SJSA1 (cell line): ENCODE measurements around the gene TNRC6B. TPM values are rescaled to one million over a fixed set of nuclear protein-coding genes. Genes with fewer than 3 reads are reported as not detected.
"Not testable (repeated sequence)": the region's sequence is repeated elsewhere in the genome, so short reads cannot be mapped to it uniquely, and the experiment has no call there.

Experiments
- DNase-seq, 2 experiments: peaks; one replicate each; pipeline ENCODE4 v3.0.0-alpha.2; 2015 to 2020; ENCODE audit warnings: low spot score in 2 of 2, low read depth in 1 of 2
- H3K27ac ChIP-seq: fragments of 250-450 bp; sonication (Bioruptor Pico); 2 replicates; pipeline ENCODE4 v1.5.1; 2020; ENCODE audit warnings: mild to moderate bottlenecking, moderate library complexity
- H3K27me3 ChIP-seq: fragments of 250-450 bp; sonication (Bioruptor Pico); replicated peaks from 2 replicates; pipeline ENCODE4 v1.5.1; 2020; ENCODE audit warnings: mild to moderate bottlenecking, moderate library complexity
- H3K36me3 ChIP-seq: fragments of 250-450 bp; sonication (Bioruptor Pico); 2 replicates; pipeline ENCODE4 v1.5.1; 2020; ENCODE audit warnings: mild to moderate bottlenecking
- H3K4me1 ChIP-seq: fragments of 250-450 bp; sonication (Bioruptor Pico); replicated peaks from 2 replicates; pipeline ENCODE4 v1.6.1; 2021; ENCODE audit warnings: mild to moderate bottlenecking
- H3K4me3 ChIP-seq: fragments of 250-450 bp; sonication (Bioruptor Pico); 2 replicates; pipeline ENCODE4 v1.5.1; 2020; ENCODE audit warnings: mild to moderate bottlenecking
- H3K9me3 ChIP-seq: fragments of 250-450 bp; sonication (Bioruptor Pico); replicated peaks from 2 replicates; pipeline ENCODE4 v1.5.1; 2020; ENCODE audit warnings: mild to moderate bottlenecking
- total RNA-seq: library from RNA; depleted of rRNA; stranded (reverse); fragments of >200 nt; shearing (Covaris generic); gene quantifications from 2 replicates; pipeline ENCODE4 v1.2.3, GENCODE V29; 2014

TNRC6B gene
- total RNA-seq, 1 experiment from 2014 or later: 16.6 TPM

DNA sequence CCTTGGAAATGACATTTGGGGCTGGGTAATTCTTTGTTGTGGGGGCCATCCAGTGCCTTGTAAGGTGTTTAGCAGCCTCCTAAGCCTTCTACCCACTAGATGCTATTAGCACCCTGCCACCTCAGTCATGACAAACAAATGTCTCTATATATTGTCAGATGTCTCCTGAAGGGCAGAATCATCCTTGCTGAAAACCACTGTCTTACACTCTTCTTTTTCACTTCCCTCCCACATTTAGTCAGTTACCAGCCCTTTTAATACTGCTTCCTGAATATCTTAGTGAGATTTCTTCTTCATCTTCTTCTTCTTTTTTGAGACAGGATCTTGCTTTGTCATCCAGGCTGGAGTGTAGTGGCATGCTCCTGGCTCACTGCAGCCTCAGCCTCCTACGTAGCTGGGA lies 33.1 kb downstream of the TNRC6B start:
- H3K27ac ChIP-seq: no peak overlapping the region
- no peaks in the 10 kb centered on the region; the same call in 1 of the 2 replicates for H3K36me3 ChIP-seq
- DNase-seq: no peak
- H3K9me3 ChIP-seq: no peaks in the 10 kb centered on the region
- no peak overlapping the region for H3K4me3 ChIP-seq
- no peaks in the 10 kb centered on the region for H3K4me1 ChIP-seq
- no peaks in the 10 kb centered on the region for H3K27me3 ChIP-seq

DNA sequence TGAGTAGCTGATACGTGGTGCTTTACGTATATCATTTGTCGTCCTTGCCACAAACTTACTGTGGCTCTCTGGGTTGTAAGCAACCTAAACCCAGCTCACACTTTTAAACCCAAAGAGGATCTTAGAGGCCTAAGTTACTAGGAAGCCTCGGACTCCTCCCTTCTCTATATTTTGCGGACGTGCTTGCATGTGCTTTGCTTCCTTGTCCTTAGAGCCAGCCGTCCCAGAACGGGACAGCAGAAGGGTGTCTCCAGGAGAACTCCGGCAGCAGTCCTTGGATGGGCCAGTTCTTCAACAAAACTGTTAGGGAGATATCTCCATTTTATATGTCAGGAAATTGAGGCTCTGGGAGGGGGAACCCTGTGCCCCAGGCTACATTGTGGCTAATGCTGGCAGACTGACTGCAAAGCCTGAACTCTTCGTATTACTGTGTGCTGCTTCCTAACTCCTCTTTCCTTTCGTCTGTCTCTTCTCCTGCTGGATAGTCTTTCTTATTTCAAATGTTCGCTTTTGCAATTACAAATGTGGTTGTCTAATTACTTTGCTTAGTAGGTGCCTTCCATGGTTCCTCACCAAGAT lies 33.8 kb downstream of the TNRC6B start:
- Histone ChIP-seq H3K4me1 (no peaks in the 10 kb centered on the region), H3K36me3 (no peaks in the 10 kb centered on the region; the same call in 1 of the 2 replicates), H3K27me3 (no peaks in the 10 kb centered on the region), H3K4me3 (no peak overlapping the region), H3K27ac (no peak overlapping the region), H3K9me3 (no peaks in the 10 kb centered on the region)
- no peak for DNase-seq

DNA sequence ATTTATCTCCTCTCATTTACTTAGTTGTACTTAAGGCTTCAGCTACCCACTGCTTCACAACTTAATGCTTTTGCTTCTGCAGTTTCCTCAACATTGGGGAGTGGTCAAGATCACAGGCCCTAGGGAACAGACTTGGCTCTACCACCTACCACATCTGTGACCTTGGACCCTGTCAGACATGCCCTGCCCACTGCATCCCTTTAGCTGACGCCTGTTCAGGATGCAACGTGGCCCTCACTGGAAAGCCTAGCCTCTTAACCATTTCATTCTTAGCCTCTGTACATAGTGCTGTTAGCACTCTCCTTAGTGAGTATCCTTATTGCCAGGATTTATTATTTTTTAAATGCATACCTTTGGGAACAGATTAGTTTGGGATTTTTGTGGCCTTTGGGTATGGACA lies 34.4 kb downstream of the TNRC6B start:
- no peaks in the 10 kb centered on the region; the same call in 1 of the 2 replicates for H3K36me3 ChIP-seq
- DNase-seq: no peak

GRCh38 chr22:40213478-40213877 lies 35.8 kb downstream of the TNRC6B start:
- no peak for DNase-seq
- no peaks in the 10 kb centered on the region for H3K4me1 ChIP-seq
- H3K9me3 ChIP-seq: no peaks in the 10 kb centered on the region
- no peaks in the 10 kb centered on the region for H3K27me3 ChIP-seq
- H3K27ac ChIP-seq: no peak overlapping the region
- no peak overlapping the region for H3K4me3 ChIP-seq
- H3K36me3 ChIP-seq: no peaks in the 10 kb centered on the region; the same call in 1 of the 2 replicates

More for the DNA sequence above, 34.4 kb downstream of the TNRC6B start:
- Histone ChIP-seq H3K27me3 (no peaks in the 10 kb centered on the region), H3K4me1 (no peaks in the 10 kb centered on the region), H3K9me3 (no peaks in the 10 kb centered on the region), H3K27ac (no peak overlapping the region), H3K4me3 (no peak overlapping the region)

DNA sequence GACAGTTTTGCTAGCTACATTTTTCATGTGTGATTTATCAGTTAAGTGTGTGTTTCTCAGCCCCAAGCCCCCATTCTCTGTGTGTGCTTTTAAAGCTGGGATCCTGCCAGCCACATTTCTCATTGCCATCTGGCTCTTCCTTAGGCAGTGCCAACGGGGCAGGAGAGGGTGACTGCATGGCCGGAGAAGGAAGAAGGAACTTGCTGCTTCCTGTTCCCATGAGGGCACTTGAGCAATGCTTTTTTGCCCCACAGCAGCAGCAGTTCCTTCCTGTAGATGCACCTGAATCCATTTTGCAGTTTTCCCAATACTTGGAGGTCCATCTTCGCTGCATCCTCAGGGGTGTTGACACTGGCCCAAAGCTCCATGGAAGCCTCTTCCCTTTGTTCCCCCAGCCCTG lies 37.5 kb downstream of the TNRC6B start:
- no peak overlapping the region for H3K4me3 ChIP-seq
- no peaks in the 10 kb centered on the region; the same call in 1 of the 2 replicates for H3K36me3 ChIP-seq
- H3K9me3 ChIP-seq: no peaks in the 10 kb centered on the region
- DNase-seq: peak in 1 of 2 experiments; percentile 15
- no peaks in the 10 kb centered on the region for H3K27me3 ChIP-seq
- H3K27ac ChIP-seq: no peak overlapping the region
- peaks cover 6% of the 10 kb centered on the region for H3K4me1 ChIP-seq

- Histone ChIP-seq H3K4me1 (peaks cover 15% of the 10 kb centered on the region), H3K27ac (no peak overlapping the region), H3K27me3 (no peaks in the 10 kb centered on the region), H3K4me3 (no peak overlapping the region), H3K36me3 (no peaks in the 10 kb centered on the region; the same call in 1 of the 2 replicates), H3K9me3 (no peaks in the 10 kb centered on the region)
- no peak for DNase-seq
Measured at GRCh38 chr22:40216041-40216756, 38.5 kb downstream of the TNRC6B start.

DNA sequence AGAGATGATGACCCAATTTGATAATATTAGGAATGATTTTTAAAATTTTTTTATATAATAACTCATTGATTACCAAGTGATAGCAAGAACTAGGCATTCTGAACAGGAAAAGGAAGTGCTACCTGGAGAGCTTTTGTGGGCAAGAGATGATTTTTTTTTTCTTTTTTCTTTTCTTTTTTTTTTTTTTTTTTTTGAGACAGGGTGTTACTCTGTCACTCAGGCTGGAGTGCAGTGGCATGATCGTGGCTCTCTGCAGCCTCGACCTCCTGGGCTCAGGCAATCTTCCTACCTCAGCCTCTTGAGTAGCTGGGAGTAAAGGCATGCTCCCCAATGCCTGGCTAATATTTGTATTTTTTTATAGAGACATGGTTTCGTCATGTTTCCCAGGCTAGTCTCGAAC lies 40.4 kb downstream of the TNRC6B start:
- Histone ChIP-seq H3K27me3 (no peaks in the 10 kb centered on the region), H3K27ac (no peak overlapping the region), H3K4me1 (peaks cover 18% of the 10 kb centered on the region), H3K9me3 (no peaks in the 10 kb centered on the region), H3K4me3 (no peak overlapping the region), H3K36me3 (no peaks in the 10 kb centered on the region; the same call in 1 of the 2 replicates)
- DNase-seq: no peak

DNA sequence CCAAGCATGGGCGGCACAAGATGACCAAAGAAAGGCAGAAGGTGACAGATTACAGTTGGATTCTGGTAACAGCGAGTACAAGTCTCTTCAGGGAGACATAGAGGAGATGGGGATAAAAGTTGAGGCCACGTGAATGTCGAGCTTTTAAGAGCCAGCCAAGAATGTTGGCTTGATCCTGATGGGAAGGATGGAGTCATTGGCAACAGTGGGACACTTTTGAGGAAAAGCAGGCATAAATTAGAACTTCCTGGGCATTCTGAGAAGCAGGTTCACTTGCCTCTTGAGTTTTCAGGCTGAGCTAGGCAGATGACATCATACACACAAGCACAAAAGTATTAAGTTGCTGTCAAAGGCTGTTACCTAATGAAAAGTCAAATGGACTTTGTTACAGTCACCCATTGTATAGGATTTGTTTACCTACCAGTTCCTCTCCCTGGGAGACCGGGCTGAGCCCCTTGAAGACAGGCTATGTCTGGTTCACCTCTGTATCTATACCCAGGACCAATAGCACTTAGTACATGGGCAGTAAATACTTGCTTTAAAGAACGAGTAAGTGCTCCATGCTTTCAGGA lies 41.1 kb downstream of the TNRC6B start:
- no peak for DNase-seq
- Histone ChIP-seq H3K27me3 (no peaks in the 10 kb centered on the region), H3K9me3 (no peaks in the 10 kb centered on the region), H3K27ac (no peak overlapping the region), H3K36me3 (no peaks in the 10 kb centered on the region; the same call in 1 of the 2 replicates), H3K4me1 (peaks cover 18% of the 10 kb centered on the region), H3K4me3 (no peak overlapping the region)

- Histone ChIP-seq H3K27me3 (no peaks in the 10 kb centered on the region), H3K9me3 (no peaks in the 10 kb centered on the region), H3K27ac (peak overlapping the region; percentile 45), H3K4me1 (peaks cover 18% of the 10 kb centered on the region), H3K4me3 (no peak overlapping the region), H3K36me3 (no peaks in the 10 kb centered on the region; the same call in 1 of the 2 replicates)
- DNase-seq: peak; percentile 59 to 61
Measured at GRCh38 chr22:40220316-40221054, 42.8 kb downstream of the TNRC6B start.

DNA sequence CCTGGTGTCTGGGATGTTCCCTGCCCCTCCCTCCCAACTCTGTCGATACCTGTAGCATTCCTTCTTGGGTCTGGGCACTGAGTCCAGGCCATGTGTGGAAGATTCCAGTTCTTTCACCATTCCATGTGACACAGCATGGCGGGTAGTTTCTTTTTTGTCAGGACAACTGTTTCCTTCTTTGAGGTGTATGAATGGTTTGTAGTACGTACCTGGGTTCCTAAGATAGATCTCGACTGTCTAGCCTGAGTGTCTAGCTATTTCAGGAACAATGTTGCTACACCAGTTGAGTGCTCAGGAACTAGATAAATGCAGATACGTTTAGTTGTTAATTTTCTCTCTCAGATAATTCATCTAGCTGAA lies 43.3 kb downstream of the TNRC6B start:
- Histone ChIP-seq H3K27ac (peak overlapping the region; percentile 45; the same call in 1 of the 2 replicates), H3K4me3 (no peak overlapping the region)

GRCh38 chr22:40222979-40223378 lies 45.3 kb downstream of the TNRC6B start:
- H3K27me3 ChIP-seq, H3K27ac ChIP-seq, H3K9me3 ChIP-seq, H3K36me3 ChIP-seq, DNase-seq, H3K4me3 ChIP-seq: not testable (repeated sequence)
- H3K4me1 ChIP-seq: peaks cover 18% of the 10 kb centered on the region

More for the DNA sequence above, 43.3 kb downstream of the TNRC6B start:
- H3K4me1 ChIP-seq: peaks cover 18% of the 10 kb centered on the region
- DNase-seq: no peak
- no peaks in the 10 kb centered on the region for H3K27me3 ChIP-seq
- no peaks in the 10 kb centered on the region for H3K9me3 ChIP-seq
- no peaks in the 10 kb centered on the region for H3K36me3 ChIP-seq

DNA sequence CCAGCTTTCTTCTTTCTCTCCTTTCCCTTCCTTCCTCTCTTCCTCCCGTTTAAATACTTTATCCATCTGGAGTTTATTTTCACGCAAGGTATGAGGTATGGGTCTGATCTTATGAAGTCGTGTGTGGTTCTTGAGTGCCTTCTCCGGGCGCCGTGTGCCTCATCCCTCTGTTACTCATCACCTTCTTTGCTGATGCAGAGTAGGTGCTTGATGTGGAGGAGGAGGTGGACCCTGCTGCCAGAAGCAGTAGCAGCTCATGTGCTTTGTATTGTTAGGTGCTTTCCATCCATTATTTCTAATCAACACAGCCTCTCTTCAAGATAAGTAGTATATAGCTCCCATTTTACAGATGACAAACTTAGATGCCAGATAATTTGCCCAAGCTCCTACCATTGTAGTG lies 47.0 kb downstream of the TNRC6B start:
- H3K4me1 ChIP-seq: peaks cover 18% of the 10 kb centered on the region
- no peak overlapping the region for H3K27ac ChIP-seq
- no peak for DNase-seq
- peaks cover 1% of the 10 kb centered on the region; the same call in 1 of the 2 replicates for H3K36me3 ChIP-seq
- no peak overlapping the region for H3K4me3 ChIP-seq
- no peaks in the 10 kb centered on the region for H3K27me3 ChIP-seq
- H3K9me3 ChIP-seq: no peaks in the 10 kb centered on the region

- no peaks in the 10 kb centered on the region for H3K27me3 ChIP-seq
- H3K4me3 ChIP-seq: no peak overlapping the region
- no peak for DNase-seq
- no peaks in the 10 kb centered on the region; the same call in 1 of the 2 replicates for H3K4me1 ChIP-seq
- H3K36me3 ChIP-seq: peaks cover 4% of the 10 kb centered on the region; the same call in 1 of the 2 replicates
- H3K9me3 ChIP-seq: no peaks in the 10 kb centered on the region
- no peak overlapping the region for H3K27ac ChIP-seq
Measured at GRCh38 chr22:40226620-40227019, 48.9 kb downstream of the TNRC6B start.
